ENCODE results near the gene CFAP90. TPM values are rescaled to one million over a fixed set of nuclear protein-coding genes. Genes with fewer than 3 reads are reported as not detected.
A peak's percentile ranks its signal among the peaks of the same experiment; 100 is the strongest.

Gene CFAP90
- total RNA-seq, 2 experiments from 2014 or later: not detected

- Mint-ChIP-seq H3K9me3 (no peaks in the 10 kb centered on the region), H3K27ac (no peak overlapping the region), H3K27me3 (no peaks in the 10 kb centered on the region), H3K4me1 (ENCODE audit: low read depth) (peaks cover 46% of the 10 kb centered on the region), H3K36me3 (ENCODE audit: low read depth) (peaks cover 52% of the 10 kb centered on the region), H3K4me3 (no peak overlapping the region)
- ChIA-PET POLR2A (no interaction called here), CTCF (interaction anchor here (3.7 to 5.1 kb wide), 2 partner anchors 9 to 21 kb away, joined by 24 to 26 read pairs; no protein-coding TSS in a partner anchor)
- DNase-seq (no peak), ATAC-seq (no peak)
- TF ChIP-seq, protein P1, sequence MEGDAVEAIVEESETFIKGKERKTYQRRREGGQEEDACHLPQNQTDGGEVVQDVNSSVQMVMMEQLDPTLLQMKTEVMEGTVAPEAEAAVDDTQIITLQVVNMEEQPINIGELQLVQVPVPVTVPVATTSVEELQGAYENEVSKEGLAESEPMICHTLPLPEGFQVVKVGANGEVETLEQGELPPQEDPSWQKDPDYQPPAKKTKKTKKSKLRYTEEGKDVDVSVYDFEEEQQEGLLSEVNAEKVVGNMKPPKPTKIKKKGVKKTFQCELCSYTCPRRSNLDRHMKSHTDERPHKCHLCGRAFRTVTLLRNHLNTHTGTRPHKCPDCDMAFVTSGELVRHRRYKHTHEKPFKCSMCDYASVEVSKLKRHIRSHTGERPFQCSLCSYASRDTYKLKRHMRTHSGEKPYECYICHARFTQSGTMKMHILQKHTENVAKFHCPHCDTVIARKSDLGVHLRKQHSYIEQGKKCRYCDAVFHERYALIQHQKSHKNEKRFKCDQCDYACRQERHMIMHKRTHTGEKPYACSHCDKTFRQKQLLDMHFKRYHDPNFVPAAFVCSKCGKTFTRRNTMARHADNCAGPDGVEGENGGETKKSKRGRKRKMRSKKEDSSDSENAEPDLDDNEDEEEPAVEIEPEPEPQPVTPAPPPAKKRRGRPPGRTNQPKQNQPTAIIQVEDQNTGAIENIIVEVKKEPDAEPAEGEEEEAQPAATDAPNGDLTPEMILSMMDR (IDR thresholded peaks at IDR 0.05): no peak
- intact Hi-C loops (cut with micrococcal nuclease): no loop called here
Observed at GRCh38 chr5:7866196-7866595, 15.3 kb upstream of the CFAP90 start.

GRCh38 chr5:7857926-7858632, 7.1 kb upstream of the CFAP90 start:
- ChIA-PET CTCF (interaction anchor here (1.0 to 3.3 kb wide), 7 partner anchors 10 to 48 kb away, joined by 3 to 26 read pairs (median 4); partner anchors contain the start of genes FASTKD3 and MTRR), POLR2A (interaction anchor here (1.1 to 1.3 kb wide), 4 partner anchors 11 to 42 kb away, joined by 3 to 6 read pairs (median 4); partner anchors contain the start of genes FASTKD3 and MTRR)
- no peak for DNase-seq
- TF ChIP-seq, protein P1 (IDR thresholded peaks at IDR 0.05): no peak
- peaks cover 12% of the 10 kb centered on the region for H3K4me1 Mint-ChIP-seq (ENCODE audit: low read depth)
- intact Hi-C loops (cut with micrococcal nuclease): no loop called here
- H3K4me3 Mint-ChIP-seq: no peak overlapping the region
- no peaks in the 10 kb centered on the region for H3K27me3 Mint-ChIP-seq
- H3K9me3 Mint-ChIP-seq: no peaks in the 10 kb centered on the region
- peaks cover 18% of the 10 kb centered on the region for H3K36me3 Mint-ChIP-seq (ENCODE audit: low read depth)
- ATAC-seq: peak; percentile 39
- H3K27ac Mint-ChIP-seq: peak overlapping the region; percentile 66

- POLR2A ChIA-PET: interaction anchor here (1.1 to 1.3 kb wide), 4 partner anchors 11 to 41 kb away, joined by 3 to 6 read pairs (median 4); partner anchors contain the start of genes FASTKD3 and MTRR
- H3K9me3 Mint-ChIP-seq: no peaks in the 10 kb centered on the region
- intact Hi-C loops (cut with micrococcal nuclease): no loop called here
- no peak overlapping the region for H3K4me3 Mint-ChIP-seq
- CTCF ChIA-PET: interaction anchor here (1.1 to 3.3 kb wide), 5 partner anchors 11 to 48 kb away, joined by 3 to 26 read pairs (median 5); partner anchors contain the start of genes FASTKD3 and MTRR
- ATAC-seq (no peak), DNase-seq (no peak)
- TF ChIP-seq, protein P1 (IDR thresholded peaks at IDR 0.05): no peak
- H3K27me3 Mint-ChIP-seq: no peaks in the 10 kb centered on the region
- peaks cover 15% of the 10 kb centered on the region for H3K36me3 Mint-ChIP-seq (ENCODE audit: low read depth)
- H3K4me1 Mint-ChIP-seq (ENCODE audit: low read depth): peaks cover 15% of the 10 kb centered on the region
- H3K27ac Mint-ChIP-seq: no peak overlapping the region
Observed at GRCh38 chr5:7857361-7857760, 6.4 kb upstream of the CFAP90 start.

DNA sequence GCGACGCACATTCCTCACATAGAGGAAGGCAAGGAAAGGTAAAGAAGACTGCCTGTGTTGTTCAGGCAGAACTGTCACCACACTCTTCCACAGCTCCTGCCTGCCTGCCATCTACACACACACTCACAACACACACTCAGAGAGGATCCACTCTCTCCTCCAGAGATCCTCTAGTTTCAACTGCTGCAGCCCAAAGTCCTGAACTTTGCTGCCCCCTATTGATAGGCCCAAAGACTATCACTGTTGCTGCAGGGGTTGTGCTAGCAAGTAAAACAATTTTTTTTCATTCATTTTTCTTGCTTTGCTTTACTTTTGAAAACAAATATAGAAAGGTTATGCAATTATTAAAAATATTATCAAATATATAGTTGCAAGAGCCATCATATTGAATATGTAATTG, 5.9 kb upstream of the CFAP90 start:
- ATAC-seq (peak; percentile 64), DNase-seq (peak; percentile 24)
- intact Hi-C loops (cut with micrococcal nuclease): no loop called here
- H3K27ac Mint-ChIP-seq: no peak overlapping the region
- no peaks in the 10 kb centered on the region for H3K27me3 Mint-ChIP-seq
- no peaks in the 10 kb centered on the region for H3K9me3 Mint-ChIP-seq
- CTCF ChIA-PET: interaction anchor here (1.0 to 3.3 kb wide), 6 partner anchors 11 to 49 kb away, joined by 3 to 26 read pairs (median 4); partner anchors contain the start of genes FASTKD3 and MTRR
- POLR2A ChIA-PET: interaction anchor here (1.2 kb wide), 1 partner anchor 40 kb away, joined by 3 read pairs; no protein-coding TSS in a partner anchor
- TF ChIP-seq, protein P1 (IDR thresholded peaks at IDR 0.05): peak; percentile 67
- H3K36me3 Mint-ChIP-seq (ENCODE audit: low read depth): peaks cover 15% of the 10 kb centered on the region
- no peak overlapping the region for H3K4me3 Mint-ChIP-seq
- H3K4me1 Mint-ChIP-seq (ENCODE audit: low read depth): peaks cover 21% of the 10 kb centered on the region

DNA sequence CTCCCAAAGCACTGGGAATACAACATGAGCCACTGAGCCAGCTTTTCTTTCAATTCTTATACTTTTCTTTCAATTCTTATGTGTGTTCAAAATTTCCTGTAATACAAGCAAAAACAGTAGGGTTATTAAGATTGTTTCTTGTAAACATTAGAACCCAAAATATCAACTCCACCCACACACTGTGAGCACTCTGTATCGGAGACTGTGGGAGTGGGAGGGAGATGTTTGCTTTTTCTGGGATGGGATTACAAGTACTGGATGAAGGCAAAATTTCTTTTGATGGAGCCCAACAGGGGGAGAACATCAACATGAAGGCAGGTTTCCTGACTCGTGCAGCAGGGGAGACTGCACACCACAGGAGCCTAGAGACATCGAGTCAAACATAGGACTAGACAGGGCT, 4.7 kb upstream of the CFAP90 start:
- DNase-seq (no peak), ATAC-seq (no peak)
- H3K4me1 Mint-ChIP-seq (ENCODE audit: low read depth): peaks cover 26% of the 10 kb centered on the region
- peaks cover 2% of the 10 kb centered on the region for H3K27me3 Mint-ChIP-seq
- no peaks in the 10 kb centered on the region for H3K9me3 Mint-ChIP-seq
- TF ChIP-seq, protein P1 (IDR thresholded peaks at IDR 0.05): no peak
- ChIA-PET CTCF (interaction anchor here (1.1 to 3.3 kb wide), 5 partner anchors 9 to 23 kb away, joined by 3 to 26 read pairs (median 3); partner anchors contain the start of genes FASTKD3 and MTRR), POLR2A (no interaction called here)
- no peak overlapping the region for H3K4me3 Mint-ChIP-seq
- intact Hi-C loops (cut with micrococcal nuclease): no loop called here
- H3K36me3 Mint-ChIP-seq (ENCODE audit: low read depth): peaks cover 13% of the 10 kb centered on the region
- H3K27ac Mint-ChIP-seq: no peak overlapping the region

All from activated CD8-positive, alpha-beta T cell treated with anti-CD3 and anti-CD28 coated beads for 36 hours (primary cell).